ENCODE measurements around the gene PCDHGC4.

The PCDHGC4 gene

GRCh38 chr5:141533897-141534296, 49.1 kb downstream of the PCDHGC4 start:
- Histone ChIP-seq H3K27me3 (ENCODE audit: low read depth, low read length) (no peaks in the 10 kb centered on the region), H3K79me2 (ENCODE audit: low read length) (no peaks in the 10 kb centered on the region), H3K9ac (ENCODE audit: low read length) (no peak overlapping the region), H3K36me3 (replicated peaks; ENCODE audit: low read depth, low read length) (no peaks in the 10 kb centered on the region), H3K4me1 (ENCODE audit: low read length) (no peaks in the 10 kb centered on the region), H2AFZ (ENCODE audit: low read depth, low read length) (no peak overlapping the region), H3K27ac (ENCODE audit: low read length) (no peak overlapping the region), H4K20me1 (ENCODE audit: insufficient read depth, low read length) (no peaks in the 10 kb centered on the region), H3K4me3 (ENCODE audit: low read length) (no peak overlapping the region), H3K9me3 (ENCODE audit: insufficient read depth, low read length) (no peaks in the 10 kb centered on the region), H3K4me2 (ENCODE audit: low read length) (no peak overlapping the region)
- no peak for TF ChIP-seq EZH2phosphoT487 (IDR thresholded peaks at IDR 0.05; ENCODE audit: low read depth)
- TF ChIP-seq, protein P1, sequence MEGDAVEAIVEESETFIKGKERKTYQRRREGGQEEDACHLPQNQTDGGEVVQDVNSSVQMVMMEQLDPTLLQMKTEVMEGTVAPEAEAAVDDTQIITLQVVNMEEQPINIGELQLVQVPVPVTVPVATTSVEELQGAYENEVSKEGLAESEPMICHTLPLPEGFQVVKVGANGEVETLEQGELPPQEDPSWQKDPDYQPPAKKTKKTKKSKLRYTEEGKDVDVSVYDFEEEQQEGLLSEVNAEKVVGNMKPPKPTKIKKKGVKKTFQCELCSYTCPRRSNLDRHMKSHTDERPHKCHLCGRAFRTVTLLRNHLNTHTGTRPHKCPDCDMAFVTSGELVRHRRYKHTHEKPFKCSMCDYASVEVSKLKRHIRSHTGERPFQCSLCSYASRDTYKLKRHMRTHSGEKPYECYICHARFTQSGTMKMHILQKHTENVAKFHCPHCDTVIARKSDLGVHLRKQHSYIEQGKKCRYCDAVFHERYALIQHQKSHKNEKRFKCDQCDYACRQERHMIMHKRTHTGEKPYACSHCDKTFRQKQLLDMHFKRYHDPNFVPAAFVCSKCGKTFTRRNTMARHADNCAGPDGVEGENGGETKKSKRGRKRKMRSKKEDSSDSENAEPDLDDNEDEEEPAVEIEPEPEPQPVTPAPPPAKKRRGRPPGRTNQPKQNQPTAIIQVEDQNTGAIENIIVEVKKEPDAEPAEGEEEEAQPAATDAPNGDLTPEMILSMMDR (IDR thresholded peaks at IDR 0.05; ENCODE audit: low read depth, low read length), result no peak

DNA sequence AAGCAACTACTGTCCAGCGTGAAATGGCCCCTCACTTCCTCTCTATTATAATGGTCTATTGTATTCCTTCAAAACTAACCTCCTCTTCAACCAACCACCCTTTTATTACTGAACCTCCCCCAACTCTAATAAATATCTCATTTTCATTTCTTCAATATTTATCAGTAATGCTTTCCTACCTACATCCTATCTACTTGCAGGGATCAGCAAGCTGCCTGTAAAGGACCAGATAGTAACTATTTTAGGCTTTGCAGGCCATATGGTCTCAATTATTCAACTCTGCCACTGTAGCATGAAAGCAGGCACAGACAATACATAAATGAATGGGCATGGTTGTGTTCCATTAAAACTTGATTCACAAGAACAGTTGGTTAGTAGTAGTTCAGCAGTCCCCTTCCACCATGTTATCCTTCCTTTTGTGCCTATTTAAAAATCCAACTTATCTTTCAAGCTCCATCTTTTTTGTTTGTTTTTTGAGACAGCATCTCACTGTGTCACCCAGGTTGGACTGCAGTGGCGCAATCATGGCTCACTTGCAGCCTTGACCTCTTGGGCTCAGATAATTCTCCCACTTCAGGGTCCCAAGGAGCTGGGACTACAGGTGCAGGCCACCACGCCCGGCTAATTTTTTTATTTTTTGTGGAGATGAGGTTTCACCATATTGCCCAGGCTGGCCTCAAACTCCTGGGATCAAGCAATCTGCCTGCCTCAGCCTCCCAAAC, 49.8 kb downstream of the PCDHGC4 start:
- Histone ChIP-seq H3K27ac (ENCODE audit: low read length) (no peak overlapping the region), H2AFZ (ENCODE audit: low read depth, low read length) (no peak overlapping the region), H3K4me2 (ENCODE audit: low read length) (no peak overlapping the region), H4K20me1 (ENCODE audit: insufficient read depth, low read length) (no peaks in the 10 kb centered on the region), H3K4me3 (ENCODE audit: low read length) (no peak overlapping the region), H3K4me1 (ENCODE audit: low read length) (no peaks in the 10 kb centered on the region), H3K9me3 (ENCODE audit: insufficient read depth, low read length) (no peaks in the 10 kb centered on the region), H3K9ac (ENCODE audit: low read length) (no peak overlapping the region), H3K79me2 (ENCODE audit: low read length) (no peaks in the 10 kb centered on the region), H3K27me3 (ENCODE audit: low read depth, low read length) (no peaks in the 10 kb centered on the region), H3K36me3 (replicated peaks; ENCODE audit: low read depth, low read length) (no peaks in the 10 kb centered on the region)
- no peak for TF ChIP-seq EZH2phosphoT487 (IDR thresholded peaks at IDR 0.05; ENCODE audit: low read depth)
- TF ChIP-seq, protein P1 (IDR thresholded peaks at IDR 0.05; ENCODE audit: low read depth, low read length), result no peak

All from OCI-LY3 (cell line).